ENCODE results near the gene GOLGA3. TPM values are rescaled to one million over a fixed set of nuclear protein-coding genes. Genes with fewer than 3 reads are reported as not detected.

GOLGA3 gene
- total RNA-seq, 2 experiments from 2014 or later: 31.5 to 34.0 TPM

DNA sequence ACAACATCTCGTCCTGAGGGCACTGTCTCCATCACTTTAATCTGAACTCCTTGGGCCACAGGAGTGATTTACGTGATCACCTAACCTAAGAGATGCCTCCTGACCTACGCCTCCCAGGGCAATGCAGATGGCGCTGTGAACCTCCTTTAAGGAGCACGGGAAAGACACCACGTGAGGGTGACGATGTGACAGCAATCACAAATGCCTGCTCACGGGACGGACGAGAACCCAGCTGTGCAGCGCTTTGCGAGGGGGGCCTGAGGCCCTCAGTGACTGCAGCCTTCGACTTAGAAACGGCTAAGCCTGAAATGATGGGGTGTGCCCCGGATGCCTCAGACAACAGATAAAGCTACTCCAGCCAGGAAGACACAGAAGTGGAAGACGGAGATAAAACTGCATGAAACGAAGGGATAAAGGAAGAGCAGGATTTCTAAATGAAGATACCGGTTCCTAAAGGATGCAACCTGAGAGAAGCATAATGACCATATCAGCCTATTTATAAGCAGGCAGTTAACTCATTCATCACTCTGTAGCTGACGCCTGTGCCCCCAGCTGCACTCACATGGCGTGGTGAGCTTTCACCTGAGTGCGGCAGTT lies 13.9 kb upstream of the GOLGA3 start:
- H3K27me3 ChIP-seq (ENCODE audit: control insufficient read depth in 1 of 2, insufficient read depth in 2 of 2, low read length in 2 of 2): no peaks in the 10 kb centered on the region
- H3K27ac ChIP-seq (ENCODE audit: low read depth in 1 of 2, low read length in 2 of 2): no peak overlapping the region
- ChIA-PET POLR2A (no interaction called here), CTCF (no interaction called here)
- peaks cover under 1% of the 10 kb centered on the region for H3K4me1 ChIP-seq (ENCODE audit: insufficient read depth, low read length)
- TF ChIP-seq, protein P1, sequence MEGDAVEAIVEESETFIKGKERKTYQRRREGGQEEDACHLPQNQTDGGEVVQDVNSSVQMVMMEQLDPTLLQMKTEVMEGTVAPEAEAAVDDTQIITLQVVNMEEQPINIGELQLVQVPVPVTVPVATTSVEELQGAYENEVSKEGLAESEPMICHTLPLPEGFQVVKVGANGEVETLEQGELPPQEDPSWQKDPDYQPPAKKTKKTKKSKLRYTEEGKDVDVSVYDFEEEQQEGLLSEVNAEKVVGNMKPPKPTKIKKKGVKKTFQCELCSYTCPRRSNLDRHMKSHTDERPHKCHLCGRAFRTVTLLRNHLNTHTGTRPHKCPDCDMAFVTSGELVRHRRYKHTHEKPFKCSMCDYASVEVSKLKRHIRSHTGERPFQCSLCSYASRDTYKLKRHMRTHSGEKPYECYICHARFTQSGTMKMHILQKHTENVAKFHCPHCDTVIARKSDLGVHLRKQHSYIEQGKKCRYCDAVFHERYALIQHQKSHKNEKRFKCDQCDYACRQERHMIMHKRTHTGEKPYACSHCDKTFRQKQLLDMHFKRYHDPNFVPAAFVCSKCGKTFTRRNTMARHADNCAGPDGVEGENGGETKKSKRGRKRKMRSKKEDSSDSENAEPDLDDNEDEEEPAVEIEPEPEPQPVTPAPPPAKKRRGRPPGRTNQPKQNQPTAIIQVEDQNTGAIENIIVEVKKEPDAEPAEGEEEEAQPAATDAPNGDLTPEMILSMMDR (IDR thresholded peaks at IDR 0.05): no peak
- H3K9me3 Mint-ChIP-seq: no peaks in the 10 kb centered on the region
- ATAC-seq (ENCODE audit: poor library complexity) (no peak), DNase-seq (no peak)
- H3K4me3 Mint-ChIP-seq: no peak overlapping the region
- H3K4me3 ChIP-seq (ENCODE audit: low read length): no peak overlapping the region
- H3K36me3 ChIP-seq (ENCODE audit: insufficient read depth, low read length): peaks cover 62% of the 10 kb centered on the region
- intact Hi-C loops (cut with DNase I, micrococcal nuclease): no loop called here
- H3K36me3 Mint-ChIP-seq (ENCODE audit: low read depth): peaks cover 61% of the 10 kb centered on the region
- peaks cover 8% of the 10 kb centered on the region for H3K4me1 Mint-ChIP-seq (ENCODE audit: low read depth)
- no peak overlapping the region for H3K27ac Mint-ChIP-seq
- no peaks in the 10 kb centered on the region for H3K27me3 Mint-ChIP-seq
- no peaks in the 10 kb centered on the region for H3K9me3 ChIP-seq (ENCODE audit: control insufficient read depth in 1 of 2, insufficient read depth in 1 of 2, low read length in 2 of 2)

DNA sequence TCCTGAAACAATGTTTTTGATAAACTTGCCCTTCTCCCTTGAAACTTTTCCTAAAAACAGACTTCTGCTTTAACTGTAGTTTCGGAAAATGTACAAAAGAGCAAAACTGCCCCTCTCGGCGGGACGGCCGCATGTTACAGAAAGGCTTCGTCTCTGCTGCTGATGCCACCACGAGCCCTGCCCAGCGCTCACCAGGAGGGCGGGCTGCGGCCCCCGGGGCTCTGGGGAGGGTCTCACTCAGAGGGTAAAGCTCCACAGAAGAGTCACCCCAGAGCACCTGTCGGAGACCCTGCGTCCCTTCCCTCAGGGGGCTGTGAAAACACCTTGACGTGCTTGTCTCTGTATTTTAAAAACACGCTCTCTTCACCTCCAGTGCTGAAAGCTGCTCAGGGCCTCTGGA lies 12.5 kb upstream of the GOLGA3 start:
- H3K27ac ChIP-seq (ENCODE audit: low read depth in 1 of 2, low read length in 2 of 2): no peak overlapping the region
- H3K4me3 ChIP-seq (ENCODE audit: low read length): no peak overlapping the region
- POLR2A ChIA-PET: no interaction called here
- no peak for DNase-seq
- peaks cover 12% of the 10 kb centered on the region for H3K4me1 Mint-ChIP-seq (ENCODE audit: low read depth)
- no peak overlapping the region for H3K4me3 Mint-ChIP-seq
- intact Hi-C loops (cut with DNase I, micrococcal nuclease): no loop called here
- H3K9me3 Mint-ChIP-seq: no peaks in the 10 kb centered on the region
- H3K36me3 Mint-ChIP-seq (ENCODE audit: low read depth): peaks cover 57% of the 10 kb centered on the region
- CTCF ChIA-PET: no interaction called here
- H3K27me3 Mint-ChIP-seq: no peaks in the 10 kb centered on the region
- no peak overlapping the region for H3K27ac Mint-ChIP-seq
- no peaks in the 10 kb centered on the region for H3K27me3 ChIP-seq (ENCODE audit: control insufficient read depth in 1 of 2, insufficient read depth in 2 of 2, low read length in 2 of 2)
- no peak for ATAC-seq (ENCODE audit: poor library complexity)
- TF ChIP-seq, protein P1 (IDR thresholded peaks at IDR 0.05): no peak
- H3K9me3 ChIP-seq (ENCODE audit: control insufficient read depth in 1 of 2, insufficient read depth in 1 of 2, low read length in 2 of 2): no peaks in the 10 kb centered on the region
- peaks cover 53% of the 10 kb centered on the region for H3K36me3 ChIP-seq (ENCODE audit: insufficient read depth, low read length)
- peaks cover 12% of the 10 kb centered on the region for H3K4me1 ChIP-seq (ENCODE audit: insufficient read depth, low read length)

DNA sequence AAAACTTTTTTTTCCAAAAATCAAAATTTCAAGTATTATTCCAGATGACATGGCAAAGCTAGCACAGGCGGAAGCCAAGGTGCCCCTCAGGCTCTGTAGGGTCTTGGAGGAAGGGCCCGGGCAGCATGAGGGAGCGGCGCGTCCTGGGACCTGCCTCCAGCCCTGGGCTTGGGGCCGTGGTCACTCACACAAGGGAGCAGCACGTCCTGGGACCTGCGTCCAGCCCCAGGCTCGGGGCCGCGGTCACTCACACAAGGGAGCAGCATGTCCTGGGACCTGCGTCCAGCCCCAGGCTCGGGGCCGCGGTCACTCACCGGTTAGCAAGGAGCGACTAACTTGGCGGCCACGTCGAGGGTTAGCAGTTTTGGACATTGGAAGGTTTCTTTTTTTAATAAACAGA lies 11.9 kb upstream of the GOLGA3 start:
- no peaks in the 10 kb centered on the region for H3K27me3 Mint-ChIP-seq
- no peaks in the 10 kb centered on the region for H3K9me3 ChIP-seq (ENCODE audit: control insufficient read depth in 1 of 2, insufficient read depth in 1 of 2, low read length in 2 of 2)
- no peak overlapping the region for H3K27ac Mint-ChIP-seq
- TF ChIP-seq, protein P1 (IDR thresholded peaks at IDR 0.05): no peak
- ChIA-PET POLR2A (no interaction called here), CTCF (no interaction called here)
- peaks cover 13% of the 10 kb centered on the region for H3K4me1 Mint-ChIP-seq (ENCODE audit: low read depth)
- intact Hi-C loops (cut with DNase I, micrococcal nuclease): no loop called here
- DNase-seq (no peak), ATAC-seq (ENCODE audit: poor library complexity) (no peak)
- no peak overlapping the region for H3K27ac ChIP-seq (ENCODE audit: low read depth in 1 of 2, low read length in 2 of 2)
- H3K9me3 Mint-ChIP-seq: no peaks in the 10 kb centered on the region
- peaks cover 50% of the 10 kb centered on the region for H3K36me3 Mint-ChIP-seq (ENCODE audit: low read depth)
- peaks cover 15% of the 10 kb centered on the region for H3K4me1 ChIP-seq (ENCODE audit: insufficient read depth, low read length)
- H3K36me3 ChIP-seq (ENCODE audit: insufficient read depth, low read length): peaks cover 47% of the 10 kb centered on the region
- H3K27me3 ChIP-seq (ENCODE audit: control insufficient read depth in 1 of 2, insufficient read depth in 2 of 2, low read length in 2 of 2): no peaks in the 10 kb centered on the region
- H3K4me3 ChIP-seq (ENCODE audit: low read length): no peak overlapping the region
- H3K4me3 Mint-ChIP-seq: no peak overlapping the region

Data from CD4-positive, alpha-beta T cell (primary cell).